ENCODE data around the gene CEP250.

DNA sequence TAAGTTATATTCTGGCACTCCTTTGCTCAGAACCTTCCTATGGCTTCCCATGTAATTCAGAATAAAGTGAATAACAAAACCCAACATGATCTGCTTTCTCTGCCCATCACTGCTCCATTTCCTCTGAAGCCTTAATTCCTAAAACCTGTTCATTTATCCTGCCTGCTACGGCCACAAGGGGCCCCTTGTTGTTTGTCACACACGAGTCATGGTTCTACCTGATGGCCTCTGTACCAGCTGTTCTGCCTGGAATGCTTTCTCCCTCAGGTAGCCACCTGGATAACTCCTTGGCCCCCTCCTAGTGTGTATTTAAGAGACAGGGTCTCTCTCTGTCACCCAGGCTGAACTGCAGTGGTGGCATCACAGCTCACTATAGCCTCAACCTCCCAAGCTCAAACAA lies 113.2 kb downstream of the CEP250 start:
- TF ChIP-seq EZH2 (IDR thresholded peaks at IDR 0.05; ENCODE audit: insufficient read depth, poor library complexity, severe bottlenecking) (no peak), EZH2phosphoT487 (IDR thresholded peaks at IDR 0.05; ENCODE audit: insufficient read depth, low read depth) (no peak)

All from GM23248 (cell line).